NCI-H1417 (cell line): ENCODE data around the gene CRIM1.
A peak's percentile ranks its signal among the peaks of the same experiment; 100 is the strongest.

Experiments
- DNase-seq, 3 experiments: peaks; one replicate each; lab custom pipeline; 2025; lab: John Stamatoyannopoulos, UW

CRIM1 gene

GRCh38 chr2:36423619-36424120, 68.1 kb downstream of the CRIM1 start:
- no peak for DNase-seq

- no peak for DNase-seq
These were observed 70.2 kb downstream of the CRIM1 start for GRCh38 chr2:36425608-36426355.

- no peak for DNase-seq
These were observed 72.2 kb downstream of the CRIM1 start for GRCh38 chr2:36427790-36428243.

- no peak for DNase-seq
These were observed 75.0 kb downstream of the CRIM1 start for GRCh38 chr2:36430549-36430948.

- DNase-seq, result no peak
These were observed 76.9 kb downstream of the CRIM1 start for GRCh38 chr2:36432479-36432878.

GRCh38 chr2:36433311-36434217, 78.0 kb downstream of the CRIM1 start:
- peak in 2 of 3 experiments; percentile 56 to 87 for DNase-seq

- DNase-seq, result no peak
These were observed 82.9 kb downstream of the CRIM1 start for GRCh38 chr2:36438449-36438977.

GRCh38 chr2:36439084-36439483, 83.5 kb downstream of the CRIM1 start:
- no peak for DNase-seq

- DNase-seq, result no peak
These were observed 85.6 kb downstream of the CRIM1 start for GRCh38 chr2:36441065-36441625.

- no peak for DNase-seq
These were observed 86.2 kb downstream of the CRIM1 start for GRCh38 chr2:36441816-36442215.

- DNase-seq, result no peak
These were observed 88.8 kb downstream of the CRIM1 start for GRCh38 chr2:36444216-36444936.

- DNase-seq, result no peak
These were observed 89.7 kb downstream of the CRIM1 start for GRCh38 chr2:36445185-36445866.

GRCh38 chr2:36446294-36446693, 90.7 kb downstream of the CRIM1 start:
- no peak for DNase-seq

GRCh38 chr2:36449213-36449612, 93.6 kb downstream of the CRIM1 start:
- DNase-seq, result no peak

- no peak for DNase-seq
These were observed 94.4 kb downstream of the CRIM1 start for GRCh38 chr2:36449943-36450392.

GRCh38 chr2:36450466-36451196, 95.1 kb downstream of the CRIM1 start:
- DNase-seq, result no peak

- no peak for DNase-seq
These were observed 95.9 kb downstream of the CRIM1 start for GRCh38 chr2:36451512-36451911.

- no peak for DNase-seq
These were observed 96.7 kb downstream of the CRIM1 start for GRCh38 chr2:36452260-36452659.

- no peak for DNase-seq
These were observed 98.1 kb downstream of the CRIM1 start for GRCh38 chr2:36453652-36454051.

GRCh38 chr2:36455011-36455410, 99.4 kb downstream of the CRIM1 start:
- DNase-seq, result no peak
